IMR-90 (cell line): Measurements from ENCODE around the gene ZDHHC3. TPM values are rescaled to one million over a fixed set of nuclear protein-coding genes. Genes with fewer than 3 reads are reported as not detected.

Experiments used
- ATAC-seq: fragments of 200-7000 bp; cut with Tn5 transposase; 2 replicates; pipeline ENCODE4 v1.9.1; 2020; ENCODE audit warnings: low read depth, mild to moderate bottlenecking, moderate library complexity
- BruUV-seq: library from RNA; stranded (reverse); fragments of 400-500 nt; replicated peaks from 2 replicates; lab custom pipeline; 2021; lab: Mats Ljungman, UMichigan
- CTCF ChIA-PET: fragments of 300-600 bp; formaldehyde crosslinking; extraction: SDS; loops from one replicate; lab custom pipeline; 2021; ENCODE audit warnings: antibody characterized with exemption; lab: Yijun Ruan, JAX
- POLR2A ChIA-PET: fragments of 300-600 bp; sonication (Branson Sonifier 250); formaldehyde crosslinking; loops from one replicate; lab custom pipeline; 2022; ENCODE audit warnings: antibody characterized with exemption; ENCODE audit not compliant: unreplicated experiment; lab: Charles Lee
- DNase-seq: peaks from one replicate; pipeline ENCODE4 v3.0.0; 2013
- H2AFZ ChIP-seq: replicated peaks from 2 replicates; pipeline ENCODE3; 2013; ENCODE audit warnings: low read length, mild to moderate bottlenecking; ENCODE audit not compliant: poor library complexity
- H2AK5ac ChIP-seq: 2 replicates; pipeline ENCODE4 v1.6.1; 2013; ENCODE audit warnings: low read depth, low read length, inconsistent platforms
- H2AK9ac ChIP-seq: replicated peaks from 2 replicates; pipeline ENCODE3; 2013; ENCODE audit warnings: mild to moderate bottlenecking, low read depth, low read length, moderate library complexity; ENCODE audit not compliant: poor library complexity
- H2BK120ac ChIP-seq: 2 replicates; pipeline ENCODE4 v1.6.1; 2013; ENCODE audit warnings: low read depth, low read length, inconsistent platforms
- H2BK15ac ChIP-seq: 3 replicates; pipeline ENCODE4 v1.6.1; 2013; ENCODE audit warnings: low read depth, low read length, inconsistent platforms
- H2BK20ac ChIP-seq: 2 replicates; pipeline ENCODE4 v1.6.1; 2013; ENCODE audit warnings: low read depth, mild to moderate bottlenecking, inconsistent platforms, low read length, moderate library complexity
- H2BK5ac ChIP-seq: 2 replicates; pipeline ENCODE4 v1.6.1; 2013; ENCODE audit warnings: mild to moderate bottlenecking, low read depth, low read length, inconsistent platforms; ENCODE audit not compliant: poor library complexity, severe bottlenecking
- H3K14ac ChIP-seq: replicated peaks from 2 replicates; pipeline ENCODE4 v1.6.1; 2013; ENCODE audit warnings: low read depth, low read length, inconsistent platforms
- H3K18ac ChIP-seq: 2 replicates; pipeline ENCODE4 v1.6.1; 2013; ENCODE audit warnings: low read depth, low read length, control low read depth
- H3K23ac ChIP-seq: 2 replicates; pipeline ENCODE4 v1.6.1; 2013; ENCODE audit warnings: low read depth, low read length, inconsistent platforms
- H3K27ac ChIP-seq: 2 replicates; pipeline ENCODE4 v1.5.1; 2013; ENCODE audit warnings: mild to moderate bottlenecking, control low read depth, low read length; ENCODE audit not compliant: insufficient read depth
- H3K27me3 ChIP-seq: 2 replicates; pipeline ENCODE4 v1.6.1; 2013; ENCODE audit warnings: low read length; ENCODE audit not compliant: control insufficient read depth, insufficient read depth
- H3K36me3 ChIP-seq: 2 replicates; pipeline ENCODE4 v1.6.1; 2013; ENCODE audit warnings: low read length, mixed read lengths; ENCODE audit not compliant: control insufficient read depth, insufficient read depth
- H3K4ac ChIP-seq: 2 replicates; pipeline ENCODE4 v1.6.1; 2013; ENCODE audit warnings: low read depth, low read length, inconsistent platforms
- H3K4me1 ChIP-seq: 2 replicates; pipeline ENCODE4 v1.6.1; 2013; ENCODE audit warnings: low read length, mixed read lengths; ENCODE audit not compliant: control insufficient read depth, insufficient read depth
- H3K4me2 ChIP-seq: 2 replicates; pipeline ENCODE4 v1.6.1; 2013; ENCODE audit warnings: low read depth, mild to moderate bottlenecking, control low read depth, low read length, moderate library complexity
- H3K4me3 ChIP-seq: 2 replicates; pipeline ENCODE4 v1.5.1; 2013; ENCODE audit warnings: low read depth, mild to moderate bottlenecking, control low read depth, low read length, moderate library complexity; ENCODE audit not compliant: insufficient read depth
- H3K56ac ChIP-seq: 2 replicates; pipeline ENCODE4 v1.6.1; 2013; ENCODE audit warnings: low read length, inconsistent platforms; ENCODE audit not compliant: insufficient read depth; ENCODE audit errors: extremely low read depth
- H3K79me1 ChIP-seq, 2 experiments: 2 replicates each; pipeline ENCODE4 v1.6.1; 2013; ENCODE audit warnings: low read length in 2 of 2, inconsistent platforms in 1 of 2, low read depth in 1 of 2
- H3K9ac ChIP-seq: 2 replicates; pipeline ENCODE4 v1.6.1; 2013; ENCODE audit warnings: low read depth, low read length, control low read depth
- H3K9me1 ChIP-seq: 2 replicates; pipeline ENCODE4 v1.6.1; 2013; ENCODE audit warnings: low read length, inconsistent platforms; ENCODE audit not compliant: insufficient read depth
- H3K9me3 ChIP-seq: 2 replicates; pipeline ENCODE4 v1.6.1; 2013; ENCODE audit warnings: low read length; ENCODE audit not compliant: control insufficient read depth, insufficient read depth
- H4K20me1 ChIP-seq: 2 replicates; pipeline ENCODE4 v1.6.1; 2013; ENCODE audit warnings: low read length, inconsistent platforms; ENCODE audit not compliant: insufficient read depth
- H4K5ac ChIP-seq: 2 replicates; pipeline ENCODE4 v1.6.1; 2013; ENCODE audit warnings: mild to moderate bottlenecking, low read depth, low read length, control low read depth
- H4K8ac ChIP-seq, 2 experiments: 2 replicates each; pipeline ENCODE4 v1.6.1; 2013; ENCODE audit warnings: low read depth in 2 of 2, low read length in 2 of 2, control low read depth in 1 of 2, inconsistent platforms in 1 of 2
- H4K91ac ChIP-seq: 2 replicates; pipeline ENCODE4 v1.6.1; 2013; ENCODE audit warnings: low read depth, low read length, inconsistent platforms; ENCODE audit not compliant: insufficient read depth
- BHLHE40 ChIP-seq: fragments of 150-350 bp; IDR thresholded peaks from 2 replicates; pipeline ENCODE4 v1.6.1; 2016; ENCODE audit warnings: mild to moderate bottlenecking, low read depth, low read length
- CEBPB ChIP-seq: IDR thresholded peaks from 2 replicates; pipeline ENCODE4 v1.6.1; 2012; ENCODE audit warnings: low read depth, low read length, improper control_type of control experiment
- FOS ChIP-seq: fragments of 150-350 bp; IDR thresholded peaks from 2 replicates; pipeline ENCODE4 v1.6.1; 2016; ENCODE audit warnings: low read depth, low read length
- MXI1 ChIP-seq: IDR thresholded peaks from 2 replicates; pipeline ENCODE4 v1.6.1; 2012; ENCODE audit warnings: low read depth, mild to moderate bottlenecking, low read length, moderate library complexity, borderline replicate concordance
- NFE2L2 ChIP-seq: fragments of 150-350 bp; IDR thresholded peaks from 2 replicates; pipeline ENCODE4 v1.6.1; 2016; ENCODE audit warnings: low read depth, mild to moderate bottlenecking, low read length
- POLR2A ChIP-seq: IDR thresholded peaks from 2 replicates; pipeline ENCODE4 v1.6.1; 2012; ENCODE audit warnings: mild to moderate bottlenecking, low read depth, low read length
- RAD21 ChIP-seq: IDR thresholded peaks from 2 replicates; pipeline ENCODE4 v1.6.1; 2012; ENCODE audit warnings: low read length, improper control_type of control experiment
- RFX5 ChIP-seq: IDR thresholded peaks from 2 replicates; pipeline ENCODE4 v1.8.0; 2012; ENCODE audit warnings: low read depth, mild to moderate bottlenecking, low read length, moderate library complexity
- SMC3 ChIP-seq: fragments of 150-350 bp; IDR thresholded peaks from 2 replicates; pipeline ENCODE4 v1.6.1; 2016; ENCODE audit warnings: low read depth, mild to moderate bottlenecking, antibody characterized with exemption, low read length, moderate library complexity
- WGBS, 2 experiments: methylation state at CpG; one replicate each; pipeline versions ENCODE4 v1.1.5 to v1.1.7; 2013; ENCODE audit warnings: missing lambda C conversion rate in 2 of 2; ENCODE audit not compliant: insufficient read length in 1 of 2; ENCODE audit errors: extremely low coverage in 2 of 2; 5-methylcytosine and 5-hydroxymethylcytosine counted together
- dilution Hi-C: fragments of 300-500 bp; cut with HindIII; formaldehyde crosslinking; loops from one replicate; pipeline ENCODE4 v1.14.3; 2018; ENCODE audit warnings: low sequenced_read_pairs; ENCODE audit not compliant: unreplicated experiment
- in situ Hi-C: fragments of 300-500 bp; cut with MboI; formaldehyde crosslinking; loops from 3 replicates; pipeline ENCODE4 v1.14.3; 2019; ENCODE audit warnings: low sequenced_read_pairs, inconsistent platforms, mixed read lengths
- intact Hi-C: fragments of 100-400 bp; cut with micrococcal nuclease; formaldehyde crosslinking; loops from 2 replicates; pipeline ENCODE4 v1.10.0; 2022
- polyA plus RNA-seq, 3 experiments: library from polyadenylated mRNA; depleted of rRNA; stranded (reverse); fragments of >200 nt; gene quantifications; 2 replicates each; pipeline ENCODE4 v1.2.3, GENCODE V29; 2012; ENCODE audit warnings: low replicate concordance in 1 of 3
- total RNA-seq: library from RNA; depleted of rRNA; stranded (reverse); fragments of >200 nt; gene quantifications from 2 replicates; pipeline ENCODE4 v1.2.3, GENCODE V29; 2012
- TF ChIP-seq, protein P1 (sequence below): fragments of 150-350 bp; IDR thresholded peaks from 2 replicates; pipeline ENCODE4 v1.6.1; 2017; ENCODE audit warnings: mild to moderate bottlenecking, antibody characterized with exemption, low read length, low read depth
- TF ChIP-seq, protein P2 (sequence below): conservative IDR thresholded peaks from 2 replicates; pipeline ENCODE4 v1.5.1; 2012; ENCODE audit warnings: mild to moderate bottlenecking, low read depth, low read length, improper control_type of control experiment
- TF ChIP-seq, protein P3 (sequence below): fragments of 150-350 bp; IDR thresholded peaks from 2 replicates; pipeline ENCODE4 v1.6.1; 2016; ENCODE audit warnings: low read depth, mild to moderate bottlenecking, low read length, moderate library complexity, borderline replicate concordance

ZDHHC3 gene
- total and polyA plus RNA-seq, 2 of the 4 experiments (the other 2 are of a cell fraction) = 57.7 to 59.6 TPM

DNA sequence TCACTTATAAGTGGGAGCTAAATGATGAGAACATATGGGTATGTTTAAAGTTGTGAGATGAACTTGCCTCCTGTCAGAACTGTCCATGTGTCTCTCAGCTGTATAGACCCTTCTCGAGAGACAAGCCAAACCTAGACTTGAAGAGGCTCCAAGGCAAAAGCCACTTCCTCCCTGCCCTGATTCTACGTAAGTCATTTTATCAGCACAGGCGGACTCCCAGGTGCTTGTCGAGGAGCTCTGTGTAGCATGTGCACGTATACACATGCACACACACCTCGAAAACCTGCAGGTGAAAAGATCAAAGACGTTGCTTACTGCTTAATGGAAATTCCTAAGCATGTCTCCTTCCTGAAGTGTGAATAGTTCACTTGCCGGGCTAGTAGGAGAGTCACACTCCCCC lies 44.6 kb upstream of the ZDHHC3 start:
- Histone ChIP-seq H3K27ac (no peak overlapping the region), H3K56ac (no peak overlapping the region), H3K4me1 (peaks cover 1% of the 10 kb centered on the region; the same call in 1 of the 2 replicates), H3K9ac (no peak overlapping the region), H3K14ac (no peak overlapping the region), H2AK5ac (no peak overlapping the region), H3K23ac (no peak overlapping the region), H3K27me3 (no peaks in the 10 kb centered on the region), H4K20me1 (no peaks in the 10 kb centered on the region), H3K18ac (no peak overlapping the region), H2AK9ac (no peak overlapping the region), H3K36me3 (no peaks in the 10 kb centered on the region), H4K8ac (no peak overlapping the region), H3K9me1 (peaks cover 8% of the 10 kb centered on the region), H2BK15ac (no peak overlapping the region), H2BK120ac (no peak overlapping the region), H2AFZ (no peak overlapping the region), H2BK5ac (no peak overlapping the region), H3K4me3 (no peak overlapping the region), H3K79me1 (no peaks in the 10 kb centered on the region), H2BK20ac (no peak overlapping the region), H3K4ac (no peak overlapping the region), H3K4me2 (no peak overlapping the region), H3K9me3 (no peaks in the 10 kb centered on the region), H4K5ac (no peak overlapping the region), H4K91ac (no peak overlapping the region)
- in situ Hi-C loops (no loop called here), dilution Hi-C loops (no loop called here), intact Hi-C loops (no loop called here)
- 95% methylated on average over 6 of the region's 8 CpGs; no CpG with 5 or more reads in 1 of the 2 experiments for WGBS, 2 experiments
- BruUV-seq = no TSS peak
- POLR2A ChIA-PET = no interaction called here
- ATAC-seq (no peak), DNase-seq (no peak)
- CTCF ChIA-PET = no interaction called here
- TF ChIP-seq BHLHE40 (no peak), CEBPB (no peak), POLR2A (no peak), FOS (no peak), NFE2L2 (no peak), MXI1 (no peak), RAD21 (no peak), RFX5 (no peak), SMC3 (no peak)
- TF ChIP-seq, protein P1, sequence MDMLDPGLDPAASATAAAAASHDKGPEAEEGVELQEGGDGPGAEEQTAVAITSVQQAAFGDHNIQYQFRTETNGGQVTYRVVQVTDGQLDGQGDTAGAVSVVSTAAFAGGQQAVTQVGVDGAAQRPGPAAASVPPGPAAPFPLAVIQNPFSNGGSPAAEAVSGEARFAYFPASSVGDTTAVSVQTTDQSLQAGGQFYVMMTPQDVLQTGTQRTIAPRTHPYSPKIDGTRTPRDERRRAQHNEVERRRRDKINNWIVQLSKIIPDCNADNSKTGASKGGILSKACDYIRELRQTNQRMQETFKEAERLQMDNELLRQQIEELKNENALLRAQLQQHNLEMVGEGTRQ = no peak
- TF ChIP-seq, protein P2, sequence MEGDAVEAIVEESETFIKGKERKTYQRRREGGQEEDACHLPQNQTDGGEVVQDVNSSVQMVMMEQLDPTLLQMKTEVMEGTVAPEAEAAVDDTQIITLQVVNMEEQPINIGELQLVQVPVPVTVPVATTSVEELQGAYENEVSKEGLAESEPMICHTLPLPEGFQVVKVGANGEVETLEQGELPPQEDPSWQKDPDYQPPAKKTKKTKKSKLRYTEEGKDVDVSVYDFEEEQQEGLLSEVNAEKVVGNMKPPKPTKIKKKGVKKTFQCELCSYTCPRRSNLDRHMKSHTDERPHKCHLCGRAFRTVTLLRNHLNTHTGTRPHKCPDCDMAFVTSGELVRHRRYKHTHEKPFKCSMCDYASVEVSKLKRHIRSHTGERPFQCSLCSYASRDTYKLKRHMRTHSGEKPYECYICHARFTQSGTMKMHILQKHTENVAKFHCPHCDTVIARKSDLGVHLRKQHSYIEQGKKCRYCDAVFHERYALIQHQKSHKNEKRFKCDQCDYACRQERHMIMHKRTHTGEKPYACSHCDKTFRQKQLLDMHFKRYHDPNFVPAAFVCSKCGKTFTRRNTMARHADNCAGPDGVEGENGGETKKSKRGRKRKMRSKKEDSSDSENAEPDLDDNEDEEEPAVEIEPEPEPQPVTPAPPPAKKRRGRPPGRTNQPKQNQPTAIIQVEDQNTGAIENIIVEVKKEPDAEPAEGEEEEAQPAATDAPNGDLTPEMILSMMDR = no peak
- TF ChIP-seq, protein P3, sequence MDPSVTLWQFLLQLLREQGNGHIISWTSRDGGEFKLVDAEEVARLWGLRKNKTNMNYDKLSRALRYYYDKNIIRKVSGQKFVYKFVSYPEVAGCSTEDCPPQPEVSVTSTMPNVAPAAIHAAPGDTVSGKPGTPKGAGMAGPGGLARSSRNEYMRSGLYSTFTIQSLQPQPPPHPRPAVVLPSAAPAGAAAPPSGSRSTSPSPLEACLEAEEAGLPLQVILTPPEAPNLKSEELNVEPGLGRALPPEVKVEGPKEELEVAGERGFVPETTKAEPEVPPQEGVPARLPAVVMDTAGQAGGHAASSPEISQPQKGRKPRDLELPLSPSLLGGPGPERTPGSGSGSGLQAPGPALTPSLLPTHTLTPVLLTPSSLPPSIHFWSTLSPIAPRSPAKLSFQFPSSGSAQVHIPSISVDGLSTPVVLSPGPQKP = no peak
